B cell (primary cell): ENCODE data around the gene CACNA2D4. TPM values are rescaled to one million over a fixed set of nuclear protein-coding genes. Genes with fewer than 3 reads are reported as not detected.

Experiments
- ATAC-seq: fragments of 200-7000 bp; cut with Tn5 transposase; one replicate; pipeline ENCODE4 v1.10.0; 2021; ENCODE audit warnings: low read depth, mild to moderate bottlenecking, moderate number of reproducible peaks, moderate library complexity
- CTCF ChIA-PET: fragments of 350-600 bp; sonication (Branson Sonifier 250); formaldehyde crosslinking; loops from one replicate; lab custom pipeline; 2021; ENCODE audit warnings: antibody characterized with exemption, inconsistent platforms; lab: Charles Lee
- POLR2A ChIA-PET: fragments of 350-600 bp; sonication (Branson Sonifier 250); formaldehyde crosslinking; loops from one replicate; lab custom pipeline; 2021; ENCODE audit warnings: antibody characterized with exemption; lab: Charles Lee
- DNase-seq: peaks from one replicate; pipeline ENCODE4 v3.0.0; 2013
- H2AFZ ChIP-seq: 2 replicates; pipeline ENCODE4 v1.6.1; 2012; ENCODE audit warnings: mild to moderate bottlenecking, low read depth, low read length; ENCODE audit not compliant: insufficient read depth, poor library complexity, severe bottlenecking
- H3K27ac ChIP-seq, 2 donors: 1 replicate in 1 of 2; 2 replicates in 1 of 2; pipeline ENCODE4 v1.5.1; 2012 to 2013; ENCODE audit warnings: low read length in 2 of 2, mild to moderate bottlenecking in 2 of 2, moderate library complexity in 1 of 2
- H3K27me3 ChIP-seq, 4 experiments: fragments of 200-600 bp in 1 of 4; sonication (generic) in 1 of 4; replicated peaks in 1 of 4; 1 replicate in 2 of 4; 2 replicates in 2 of 4; pipeline versions ENCODE4 v1.6.1 to v1.7.0; 2013 to 2016; ENCODE audit warnings: low read length in 3 of 4, mild to moderate bottlenecking in 2 of 4, mixed read lengths in 1 of 4, moderate library complexity in 1 of 4; ENCODE audit not compliant: insufficient read depth in 4 of 4, control insufficient read depth in 3 of 4; ENCODE audit errors: control extremely low read depth in 1 of 4
- H3K36me3 ChIP-seq, 2 experiments: replicated peaks in 1 of 2; 1 replicate in 1 of 2; 2 replicates in 1 of 2; pipeline versions ENCODE4 v1.6.1 to v1.7.1; 2013; ENCODE audit warnings: low read length in 1 of 2; ENCODE audit not compliant: insufficient read depth in 2 of 2, control insufficient read depth in 1 of 2; ENCODE audit errors: control extremely low read depth in 1 of 2, extremely low read depth in 1 of 2
- H3K4me1 ChIP-seq, 2 donors: fragments of 200-600 bp in 1 of 2; sonication (generic) in 1 of 2; 1 replicate in 1 of 2; 2 replicates in 1 of 2; pipeline versions ENCODE4 v1.5.1 to v1.6.1; 2013 to 2017; ENCODE audit warnings: low read length in 2 of 2; ENCODE audit not compliant: control insufficient read depth in 2 of 2, insufficient read depth in 2 of 2
- H3K4me2 ChIP-seq: replicated peaks from 2 replicates; pipeline ENCODE3; 2012; ENCODE audit warnings: mild to moderate bottlenecking, low read depth, low read length; ENCODE audit not compliant: poor library complexity, severe bottlenecking
- H3K4me3 ChIP-seq, 5 experiments: fragments of 200-600 bp in 1 of 5; sonication (generic) in 1 of 5; 1 replicate in 3 of 5; 2 replicates in 2 of 5; pipeline versions ENCODE4 v1.5.1 to v1.7.0; 2011 to 2016; ENCODE audit warnings: low read length in 4 of 5, mild to moderate bottlenecking in 4 of 5, low read depth in 2 of 5, control low read depth in 1 of 5, moderate library complexity in 1 of 5; ENCODE audit not compliant: insufficient read depth in 1 of 5; ENCODE audit errors: control extremely low read depth in 1 of 5, extremely low read depth in 1 of 5
- H3K79me2 ChIP-seq: fragments of 200-600 bp; sonication (generic); one replicate; pipeline ENCODE4 v1.6.0; 2016; ENCODE audit warnings: low read length; ENCODE audit not compliant: control insufficient read depth, insufficient read depth
- H3K9ac ChIP-seq: fragments of 200-600 bp; sonication (generic); 2 replicates; pipeline ENCODE4 v1.6.1; 2017; ENCODE audit warnings: mild to moderate bottlenecking, low read length, moderate library complexity
- H3K9me3 ChIP-seq, 3 donors: one replicate each; pipeline versions ENCODE4 v1.6.1 to v1.7.1; 2013; ENCODE audit warnings: low read length in 2 of 3; ENCODE audit not compliant: control insufficient read depth in 2 of 3, insufficient read depth in 1 of 3; ENCODE audit errors: control extremely low read depth in 1 of 3
- H4K20me1 ChIP-seq: 2 replicates; pipeline ENCODE4 v1.6.0; 2012; ENCODE audit warnings: mild to moderate bottlenecking, low read length; ENCODE audit not compliant: insufficient read depth, control insufficient read depth, poor library complexity, severe bottlenecking
- H3K27ac Mint-ChIP-seq: one replicate; pipeline ENCODE4 v1.8.0; 2021; ENCODE audit warnings: mixed read lengths
- H3K27me3 Mint-ChIP-seq: one replicate; pipeline ENCODE4 v1.8.0; 2021; ENCODE audit warnings: mixed read lengths
- H3K4me1 Mint-ChIP-seq: one replicate; pipeline ENCODE4 v1.8.0; 2021; ENCODE audit warnings: mixed read lengths
- H3K4me3 Mint-ChIP-seq: one replicate; pipeline ENCODE4 v1.8.0; 2021; ENCODE audit warnings: mixed read lengths
- H3K9me3 Mint-ChIP-seq: one replicate; pipeline ENCODE4 v1.8.0; 2022; ENCODE audit warnings: mixed read lengths; ENCODE audit not compliant: insufficient read depth
- EZH2 ChIP-seq: IDR thresholded peaks from 2 replicates; pipeline ENCODE4 v1.6.1; 2012; ENCODE audit warnings: borderline replicate concordance, low read depth, mild to moderate bottlenecking, moderate library complexity, low read length; ENCODE audit not compliant: insufficient read depth, poor library complexity, severe bottlenecking
- WGBS: methylation state at CpG from one replicate; pipeline ENCODE4 v1.1.5; 2013; ENCODE audit warnings: missing lambda C conversion rate; ENCODE audit not compliant: insufficient coverage; 5-methylcytosine and 5-hydroxymethylcytosine counted together
- intact Hi-C: fragments of 100-400 bp; cut with micrococcal nuclease; formaldehyde crosslinking; loops from one replicate; pipeline ENCODE4 v1.10.0; 2022
- polyA plus RNA-seq: library from polyadenylated mRNA; depleted of rRNA; stranded (reverse); fragments of >200 nt; gene quantifications from 2 replicates; pipeline ENCODE4 v1.2.3, GENCODE V29; 2012
- total RNA-seq, 2 donors: library from RNA; stranded (reverse); fragments of 120-200 nt in 1 of 2; gene quantifications; 1 replicate in 1 of 2; 2 replicates in 1 of 2; pipeline versions ENCODE4 v1.2.3 to v1.2.4, GENCODE V29; 2013 to 2022
- TF ChIP-seq, protein P1 (sequence below): fragments of 200-600 bp; IDR thresholded peaks from one replicate; pipeline ENCODE4 v1.8.0; 2022; ENCODE audit warnings: antibody characterized with exemption, mild to moderate bottlenecking

Gene CACNA2D4
- total and polyA plus RNA-seq, 2 donors (not counting 1 experiment from before 2014, with no cell fraction given) = 6.0 to 7.4 TPM

DNA sequence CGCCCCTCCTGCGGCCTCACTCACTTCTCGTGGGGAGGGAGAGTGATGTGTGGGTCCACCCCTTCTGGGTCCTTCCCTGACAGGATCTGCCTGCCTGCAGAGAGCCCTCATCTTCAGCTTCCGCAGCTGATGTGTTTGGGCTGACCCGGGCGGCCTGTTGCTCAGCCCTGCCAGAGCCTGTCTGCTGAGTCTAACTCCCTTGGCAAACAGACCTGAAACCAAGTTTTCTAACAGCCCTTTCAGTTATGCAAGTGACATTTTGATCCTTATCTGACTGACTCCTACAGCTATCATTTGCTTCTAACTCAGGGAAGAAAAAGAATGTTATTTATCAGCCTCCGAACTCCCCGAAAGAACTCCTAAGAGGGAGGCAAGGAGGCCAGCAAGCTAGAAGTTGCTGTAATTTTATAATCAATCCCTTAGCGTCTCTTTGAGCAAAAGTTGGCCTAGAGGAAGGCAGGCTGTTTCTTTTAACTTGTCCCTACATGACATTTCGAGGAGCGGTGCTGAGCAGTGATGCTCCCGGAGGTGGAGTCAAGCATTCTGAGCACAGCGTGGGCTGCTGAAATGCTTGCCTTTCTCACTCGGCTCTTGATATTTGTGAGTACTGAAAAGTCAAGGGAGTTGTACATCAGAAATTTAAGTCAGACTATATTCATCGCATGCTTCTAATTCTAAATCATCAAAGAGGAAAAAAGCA lies 31.5 kb upstream of the CACNA2D4 start:
- DNase-seq (no peak), ATAC-seq (no peak)
- H3K4me3 Mint-ChIP-seq = no peak overlapping the region
- intact Hi-C loops = no loop called here
- POLR2A ChIA-PET = no interaction called here
- Histone ChIP-seq H4K20me1 (no peaks in the 10 kb centered on the region), H2AFZ (no peak overlapping the region), H3K9me3 (no peaks in the 10 kb centered on the region), H3K9ac (no peak overlapping the region), H3K36me3 (peaks cover 11 to 69% of the 10 kb centered on the region in 2 experiments), H3K79me2 (no peaks in the 10 kb centered on the region), H3K4me3 (no peak overlapping the region), H3K4me2 (no peak overlapping the region), H3K4me1 (no peaks in the 10 kb centered on the region), H3K27me3 (no peaks in the 10 kb centered on the region), H3K27ac (no peak overlapping the region)
- CTCF ChIA-PET = interaction anchor here (1.0 to 2.6 kb wide), 3 partner anchors 10 to 159 kb away, joined by 3 to 16 read pairs (median 8); no protein-coding TSS in a partner anchor
- no peaks in the 10 kb centered on the region for H3K9me3 Mint-ChIP-seq
- WGBS = over 99% methylated on average over 13 of the region's 15 CpGs
- H3K27ac Mint-ChIP-seq = no peak overlapping the region
- TF ChIP-seq, protein P1, sequence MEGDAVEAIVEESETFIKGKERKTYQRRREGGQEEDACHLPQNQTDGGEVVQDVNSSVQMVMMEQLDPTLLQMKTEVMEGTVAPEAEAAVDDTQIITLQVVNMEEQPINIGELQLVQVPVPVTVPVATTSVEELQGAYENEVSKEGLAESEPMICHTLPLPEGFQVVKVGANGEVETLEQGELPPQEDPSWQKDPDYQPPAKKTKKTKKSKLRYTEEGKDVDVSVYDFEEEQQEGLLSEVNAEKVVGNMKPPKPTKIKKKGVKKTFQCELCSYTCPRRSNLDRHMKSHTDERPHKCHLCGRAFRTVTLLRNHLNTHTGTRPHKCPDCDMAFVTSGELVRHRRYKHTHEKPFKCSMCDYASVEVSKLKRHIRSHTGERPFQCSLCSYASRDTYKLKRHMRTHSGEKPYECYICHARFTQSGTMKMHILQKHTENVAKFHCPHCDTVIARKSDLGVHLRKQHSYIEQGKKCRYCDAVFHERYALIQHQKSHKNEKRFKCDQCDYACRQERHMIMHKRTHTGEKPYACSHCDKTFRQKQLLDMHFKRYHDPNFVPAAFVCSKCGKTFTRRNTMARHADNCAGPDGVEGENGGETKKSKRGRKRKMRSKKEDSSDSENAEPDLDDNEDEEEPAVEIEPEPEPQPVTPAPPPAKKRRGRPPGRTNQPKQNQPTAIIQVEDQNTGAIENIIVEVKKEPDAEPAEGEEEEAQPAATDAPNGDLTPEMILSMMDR = no peak
- no peak for TF ChIP-seq EZH2
- H3K27me3 Mint-ChIP-seq = no peaks in the 10 kb centered on the region
- no peaks in the 10 kb centered on the region for H3K4me1 Mint-ChIP-seq

DNA sequence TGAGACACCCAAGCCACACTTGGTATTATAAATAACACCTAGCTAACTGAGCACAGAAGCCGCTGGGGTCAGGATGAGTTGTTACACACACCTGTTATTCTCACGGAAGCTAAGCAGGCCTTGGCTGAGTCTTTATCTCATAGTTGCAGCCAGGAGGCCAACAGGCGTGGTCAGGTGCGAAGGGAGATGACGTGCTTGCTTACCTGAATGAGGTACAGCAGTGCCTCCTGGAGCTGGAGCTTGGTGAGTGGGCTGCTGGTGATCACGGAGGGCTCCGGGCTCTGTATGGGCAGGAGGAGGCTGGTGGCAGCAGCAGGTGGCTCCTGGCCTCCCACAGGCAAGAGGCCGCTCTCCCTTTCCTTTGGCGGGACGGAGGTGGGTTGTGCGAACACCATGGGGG lies 30.4 kb upstream of the CACNA2D4 start:
- no peaks in the 10 kb centered on the region for H3K9me3 ChIP-seq
- TF ChIP-seq, protein P1 = no peak
- no peak for TF ChIP-seq EZH2
- ATAC-seq (no peak), DNase-seq (no peak)
- H3K4me1 ChIP-seq = no peaks in the 10 kb centered on the region
- no peak overlapping the region for H3K4me2 ChIP-seq
- intact Hi-C loops = no loop called here
- CTCF ChIA-PET = interaction anchor here (1.0 to 2.6 kb wide), 5 partner anchors 9 to 314 kb away, joined by 3 to 16 read pairs (median 3); no protein-coding TSS in a partner anchor
- POLR2A ChIA-PET = no interaction called here
- no peaks in the 10 kb centered on the region for H4K20me1 ChIP-seq
- no peak overlapping the region for H3K27ac Mint-ChIP-seq
- H3K9me3 Mint-ChIP-seq = no peaks in the 10 kb centered on the region
- no peaks in the 10 kb centered on the region for H3K79me2 ChIP-seq
- H3K27me3 Mint-ChIP-seq = no peaks in the 10 kb centered on the region
- peaks cover 9 to 64% of the 10 kb centered on the region in 2 experiments for H3K36me3 ChIP-seq
- no peak overlapping the region for H2AFZ ChIP-seq
- H3K4me1 Mint-ChIP-seq = no peaks in the 10 kb centered on the region
- WGBS = 97% methylated on average over 11 of the region's 11 CpGs
- no peak overlapping the region for H3K4me3 ChIP-seq
- no peak overlapping the region for H3K4me3 Mint-ChIP-seq
- H3K27me3 ChIP-seq = no peaks in the 10 kb centered on the region
- no peak overlapping the region for H3K9ac ChIP-seq
- no peak overlapping the region for H3K27ac ChIP-seq
